Measurements from ENCODE around the gene SLC39A5.
"Not testable (repeated sequence)": the region's sequence is repeated elsewhere in the genome, so short reads cannot be mapped to it uniquely, and the experiment has no call there.

Gene SLC39A5

DNA sequence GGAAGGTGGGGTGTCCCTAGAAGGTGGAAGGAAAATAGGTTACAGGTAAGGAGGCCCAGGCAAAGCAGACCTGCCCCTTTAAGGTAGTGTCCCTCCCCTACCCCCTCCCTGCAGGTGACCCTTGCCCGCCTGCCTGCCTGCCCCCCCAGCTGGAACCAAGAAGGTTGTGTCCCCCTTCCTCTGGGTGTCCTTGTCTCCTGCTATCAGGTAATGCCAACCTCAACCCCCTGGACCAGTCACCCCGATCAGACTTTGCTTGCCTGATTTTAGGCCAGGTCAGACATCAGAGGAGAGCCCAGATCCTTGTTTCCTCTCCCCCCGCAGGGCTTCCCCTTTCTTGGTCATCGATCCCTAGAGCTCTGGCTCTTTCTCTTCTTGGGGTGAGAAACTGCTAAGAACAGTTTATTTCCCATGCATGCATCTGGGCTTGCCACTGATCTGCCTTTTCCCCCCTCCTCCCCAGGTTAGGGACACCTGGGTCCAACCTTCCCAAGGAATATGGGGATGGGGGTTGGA, at the start of gene SLC39A5:
Gene SLC39A5 (plus strand): TSS at position 136 of the 516 bp plus-strand sequence. CDS start 1,224 bp downstream, outside the sequence.
- DNase-seq, result no peak

GRCh38 chr12:56186957-56187356, 42.9 kb upstream of the SLC39A5 start:
- no peak for DNase-seq

DNA sequence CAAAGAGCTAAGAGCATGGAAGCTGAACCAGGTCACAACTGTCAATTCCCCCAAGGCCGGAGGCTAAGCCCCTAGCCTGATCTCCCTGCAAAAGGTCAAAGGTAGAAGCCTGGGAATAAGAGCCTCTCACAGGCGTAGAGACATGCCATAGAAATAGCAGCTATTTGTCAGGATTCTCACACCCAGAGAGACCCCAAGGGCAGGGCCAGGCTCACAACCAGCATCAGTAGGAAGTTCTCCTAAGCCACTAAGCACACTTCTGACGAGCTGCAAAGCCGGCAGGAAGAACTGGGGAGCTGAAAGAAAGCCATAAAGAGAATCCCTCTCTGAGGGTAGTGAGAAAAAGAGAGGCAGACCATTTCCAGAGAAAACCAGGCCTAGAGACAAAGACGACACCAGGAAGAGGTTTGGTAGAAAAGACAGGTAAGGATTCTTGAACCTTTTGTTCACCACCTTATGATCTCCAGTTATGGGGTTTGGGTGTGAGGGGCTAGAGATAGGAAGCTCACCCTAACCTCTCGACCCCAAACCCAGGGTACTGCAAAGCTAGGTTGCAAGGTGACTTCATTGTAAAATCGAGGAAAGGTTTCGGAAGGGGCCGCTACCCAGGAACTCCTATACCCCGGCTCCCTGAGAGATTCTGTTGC, 41.6 kb upstream of the SLC39A5 start:
- no peak for DNase-seq

DNA sequence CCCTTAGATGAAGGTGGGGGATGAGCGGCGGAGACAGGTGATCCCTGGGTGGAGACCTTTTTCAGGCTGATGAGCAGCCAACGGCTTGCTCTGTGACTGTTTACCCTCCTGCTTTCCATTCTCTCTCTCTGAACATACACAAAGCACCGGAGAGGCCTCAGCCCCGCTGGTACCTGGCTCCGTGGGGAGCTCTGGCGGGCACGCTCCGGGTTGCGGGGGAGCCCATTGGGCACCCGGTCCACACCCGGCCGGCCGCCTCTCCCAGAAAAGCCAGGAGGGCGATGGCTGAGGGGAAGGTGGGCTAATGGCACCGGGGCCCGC, 41.1 kb upstream of the SLC39A5 start:
- DNase-seq, result no peak

- peak; percentile 86 for DNase-seq
Measured at GRCh38 chr12:56189099-56189917, 40.5 kb upstream of the SLC39A5 start, which contains the start of gene SMARCC2. TSS of gene SMARCC2 (minus strand) at chr12:56189483. CDS start at chr12:56189461, 22 bp downstream.

DNA sequence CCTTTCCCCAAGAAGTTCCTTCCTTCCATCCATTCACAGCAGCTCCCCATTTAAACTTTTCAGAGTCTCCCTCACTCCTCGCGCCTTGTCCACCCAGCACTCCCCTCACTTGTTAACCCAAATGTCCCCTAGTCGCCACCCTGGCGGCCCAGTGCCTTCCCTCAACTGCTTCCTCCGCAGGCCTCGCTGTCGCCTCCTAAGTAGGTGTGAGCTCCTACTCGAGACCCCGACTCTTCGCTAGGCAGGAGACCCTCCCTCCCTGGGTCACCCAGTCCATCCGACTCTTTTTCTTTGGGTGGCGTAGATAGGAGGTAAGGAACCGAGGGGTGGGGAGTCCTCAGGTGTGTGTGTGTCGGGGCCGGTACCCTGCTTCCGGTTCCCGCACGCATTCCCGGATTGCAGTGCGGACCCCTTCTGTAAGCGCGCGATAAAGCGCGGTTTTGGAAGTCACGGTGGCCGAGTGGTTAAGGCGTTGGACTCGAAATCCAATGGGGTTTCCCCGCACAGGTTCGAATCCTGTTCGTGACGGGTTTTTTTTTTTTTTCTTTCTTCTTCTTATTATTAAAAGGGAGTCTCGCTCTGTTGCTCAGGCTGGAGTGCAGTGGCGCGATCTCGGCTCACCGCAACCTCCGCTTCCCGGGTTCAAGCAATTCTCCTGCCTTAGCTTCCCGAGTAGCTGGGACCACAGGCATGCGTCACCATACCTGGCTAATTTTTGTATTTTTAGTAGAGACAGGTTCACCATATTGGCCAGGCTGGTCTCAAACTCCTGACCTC, 39.7 kb upstream of the SLC39A5 start:
- DNase-seq, result peak; percentile 79

- DNase-seq, result no peak
Measured at GRCh38 chr12:56190695-56191155, 39.1 kb upstream of the SLC39A5 start.

- DNase-seq, result no peak
Measured at GRCh38 chr12:56192582-56192981, 37.3 kb upstream of the SLC39A5 start.

DNA sequence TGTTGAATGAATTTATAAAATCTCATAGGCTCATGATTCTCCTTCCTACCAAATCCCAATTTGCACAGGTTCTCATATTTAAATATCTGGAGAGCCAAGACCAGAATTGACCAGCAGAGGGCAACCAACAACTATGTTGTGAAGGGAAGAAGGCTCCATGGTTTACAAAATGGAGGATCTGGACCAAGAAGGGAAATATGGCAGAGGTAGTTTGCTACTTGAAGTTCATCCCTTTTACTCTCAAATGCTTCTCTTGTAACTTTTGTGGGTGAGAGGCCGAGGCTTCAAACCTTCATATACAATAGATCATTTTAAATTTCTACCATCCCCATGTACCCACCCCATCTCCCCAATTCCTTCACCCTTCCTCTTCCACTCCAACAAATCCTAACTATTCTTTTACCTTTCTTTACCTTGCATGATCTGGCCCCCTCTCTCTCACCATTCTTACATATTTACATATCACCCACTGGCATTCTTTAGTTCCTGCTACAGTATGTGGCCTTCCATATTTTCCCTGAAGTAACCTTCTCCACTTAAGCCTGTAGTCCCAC, 36.7 kb upstream of the SLC39A5 start:
- peak; percentile 67 for DNase-seq

DNA sequence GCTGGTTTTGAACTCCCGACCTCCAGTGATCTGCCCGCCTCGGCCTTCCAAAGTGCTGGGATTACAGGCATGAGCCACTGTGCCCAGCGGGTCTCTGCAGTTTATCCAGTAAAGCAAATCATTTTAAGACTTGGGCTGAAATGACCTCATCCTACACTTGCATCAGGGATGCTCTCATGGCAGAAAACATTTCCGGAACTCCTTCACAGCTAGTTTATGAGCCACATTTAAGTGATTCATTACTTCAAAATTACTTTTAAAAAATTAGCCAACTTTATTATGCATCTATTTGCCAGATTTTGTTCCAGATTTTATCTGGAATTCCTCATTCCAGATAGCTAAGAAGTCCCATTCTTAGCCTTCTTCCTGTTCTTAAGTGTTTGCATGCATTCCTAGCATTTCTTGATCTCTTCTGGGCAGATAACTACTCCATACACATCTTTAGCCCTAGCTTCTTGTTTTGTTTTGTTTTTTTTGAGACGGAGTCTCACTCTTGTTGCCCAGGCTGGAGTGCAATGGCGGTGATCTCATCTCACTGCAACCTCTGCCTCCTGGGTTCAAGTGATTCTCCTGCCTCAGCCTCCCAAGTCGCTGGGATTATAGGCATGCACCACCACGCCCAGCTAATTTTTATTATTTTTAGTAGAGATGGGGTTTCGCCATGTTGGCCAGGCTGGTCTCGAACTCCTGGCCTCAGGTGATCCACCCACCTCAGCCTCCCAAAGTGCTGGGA, 32.9 kb upstream of the SLC39A5 start:
- DNase-seq, result not testable (repeated sequence)

DNA sequence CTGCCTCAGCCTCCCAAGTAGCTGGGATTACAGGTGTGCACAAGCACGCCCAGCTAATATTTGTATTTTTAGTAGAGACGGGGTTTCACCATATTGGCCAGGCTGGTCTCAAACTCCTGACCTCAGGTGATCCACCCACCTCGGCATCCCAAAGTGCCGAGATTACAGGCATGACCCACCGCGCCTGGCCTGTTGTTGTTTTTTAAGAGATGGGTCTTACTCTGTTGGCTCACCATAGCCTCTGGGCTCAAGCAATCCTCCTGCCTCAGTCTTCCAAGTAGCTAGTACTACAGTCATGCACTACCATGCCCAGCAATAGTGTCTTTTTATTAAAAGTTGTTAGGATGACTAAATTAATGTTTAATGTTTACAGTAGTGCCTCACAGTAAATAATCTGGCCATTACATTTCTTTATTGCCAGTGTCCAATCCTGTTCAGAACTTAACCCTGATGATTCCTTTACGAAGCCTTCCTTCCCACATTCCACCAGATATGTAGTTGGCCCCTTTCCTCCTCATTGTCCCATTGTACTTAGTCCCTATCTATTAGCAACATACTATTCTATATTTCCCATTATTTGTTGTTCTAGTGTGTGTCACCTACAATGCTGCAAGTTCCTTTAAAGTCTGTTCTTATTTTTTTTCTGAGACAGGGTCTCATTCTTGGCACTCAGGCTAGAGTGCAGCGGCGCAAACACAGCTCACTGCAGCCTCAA, 31.8 kb upstream of the SLC39A5 start:
- no peak for DNase-seq

- DNase-seq, result no peak
Measured at GRCh38 chr12:56198836-56199235, 31.0 kb upstream of the SLC39A5 start.

GRCh38 chr12:56202366-56202765, 27.5 kb upstream of the SLC39A5 start:
- no peak for DNase-seq

GRCh38 chr12:56202838-56203237, 27.0 kb upstream of the SLC39A5 start:
- no peak for DNase-seq

GRCh38 chr12:56204275-56204674, 25.6 kb upstream of the SLC39A5 start:
- DNase-seq, result no peak

DNA sequence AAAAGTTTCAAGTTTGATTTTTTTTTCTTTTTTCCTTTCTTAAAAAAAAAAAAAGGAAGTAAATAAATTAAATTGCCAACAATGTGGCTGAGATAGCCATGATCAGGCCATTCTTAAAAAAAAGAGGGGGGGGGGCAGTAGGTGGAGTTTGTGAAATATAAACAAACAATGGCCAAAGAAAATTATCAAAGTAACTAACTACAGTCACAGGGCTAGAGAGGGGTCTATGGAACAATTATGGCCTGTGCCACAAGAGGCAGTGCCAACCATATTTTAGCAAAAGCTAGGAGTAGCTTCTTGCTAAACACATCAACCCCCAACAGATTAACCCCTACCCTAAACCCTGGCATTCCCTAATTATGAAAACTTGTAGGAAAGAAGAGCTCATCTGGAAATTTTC, 24.4 kb upstream of the SLC39A5 start:
- DNase-seq, result no peak

- peak; percentile 34 for DNase-seq
Measured at GRCh38 chr12:56206452-56207166, 23.2 kb upstream of the SLC39A5 start.

DNA sequence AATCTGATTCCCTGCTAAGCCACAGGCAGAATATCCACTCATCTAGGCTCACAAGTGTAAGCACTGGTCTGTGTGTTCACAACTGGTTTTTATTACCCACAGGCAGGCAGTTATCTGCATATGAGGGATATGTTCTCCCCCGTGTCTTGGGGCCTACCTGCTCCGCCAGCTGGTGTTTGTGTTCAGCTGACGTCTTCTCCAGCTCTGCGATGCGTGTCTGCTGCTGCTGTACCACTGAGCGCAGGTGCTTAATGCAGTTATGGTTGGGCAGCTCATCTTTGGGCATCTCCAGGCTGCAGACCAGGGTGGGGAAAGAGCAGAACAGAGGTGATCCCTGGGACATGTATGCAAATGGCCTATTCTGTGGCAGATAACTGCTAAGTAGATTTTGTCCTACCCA, 21.8 kb upstream of the SLC39A5 start:
- DNase-seq, result peak; percentile 57

DNA sequence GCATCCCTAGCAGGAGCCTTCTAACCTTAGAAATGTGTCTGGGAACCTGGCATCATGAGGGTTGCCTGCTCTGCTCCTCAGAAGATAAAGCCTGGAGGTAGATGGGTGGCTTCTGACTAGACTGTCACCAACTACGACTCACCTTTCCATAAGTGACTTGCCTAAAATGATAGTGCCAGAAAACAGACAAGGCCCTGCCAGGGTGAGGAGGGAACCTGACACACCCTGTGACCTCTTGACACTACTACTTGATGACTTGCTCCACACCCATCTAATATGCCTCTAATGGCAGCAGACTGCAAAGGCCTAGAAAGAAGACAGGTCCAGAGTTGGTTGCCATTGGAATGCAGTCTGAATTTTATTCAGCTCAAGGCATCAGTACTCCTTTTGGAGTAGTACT, 17.5 kb upstream of the SLC39A5 start:
- DNase-seq, result no peak

DNA sequence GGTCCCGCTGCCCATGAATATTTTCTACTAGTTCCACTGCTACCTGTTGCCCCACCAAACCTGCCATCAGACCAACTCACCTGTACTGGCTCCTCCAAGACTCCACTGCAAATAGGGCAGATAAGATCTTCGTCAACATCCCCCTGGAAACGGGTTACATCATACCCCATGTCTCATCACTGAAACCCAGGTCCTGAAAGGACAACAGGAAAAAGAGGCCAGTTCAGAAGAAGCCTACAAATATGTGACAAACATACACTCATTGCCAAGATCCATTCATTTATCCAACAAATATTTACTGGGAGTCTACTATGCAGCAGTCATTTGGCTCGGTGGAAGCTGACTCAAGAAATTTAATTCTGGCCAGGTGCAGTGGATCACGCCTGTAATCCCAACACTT, 16.0 kb upstream of the SLC39A5 start:
- no peak for DNase-seq

- DNase-seq, result no peak
Measured at GRCh38 chr12:56216461-56216860, 13.4 kb upstream of the SLC39A5 start.
